Stomach (tissue), 9 donors: ENCODE results near the gene AANAT. TPM values are rescaled to one million over a fixed set of nuclear protein-coding genes. Genes with fewer than 3 reads are reported as not detected.

ENCODE experiments used
- DNase-seq, 2 donors: peaks; one replicate each; pipeline versions ENCODE4 v3.0.0 to v3.0.0-alpha.2; 2013 to 2019
- H3K27ac ChIP-seq, 5 donors: fragments of 200-600 bp in 4 of 5; sonication (generic) in 4 of 5; one replicate each; pipeline ENCODE4 v1.5.1; 2013 to 2019; ENCODE audit warnings: mild to moderate bottlenecking in 1 of 5, moderate library complexity in 1 of 5
- H3K27me3 ChIP-seq, 3 donors: fragments of 200-600 bp; sonication (generic); one replicate each; pipeline ENCODE4 v1.5.1; 2017 to 2019; ENCODE audit warnings: mixed run types in 1 of 3
- H3K36me3 ChIP-seq, 4 donors: fragments of 200-600 bp; sonication (generic); 1 replicate in 3 of 4; 2 replicates in 1 of 4; pipeline ENCODE4 v1.5.1; 2016 to 2019
- H3K4me1 ChIP-seq, 4 donors: fragments of 200-600 bp; sonication (generic); one replicate each; pipeline ENCODE4 v1.5.1; 2016 to 2019
- H3K4me3 ChIP-seq, 4 donors: fragments of 200-600 bp; sonication (generic) in 3 of 4; one replicate each; pipeline ENCODE4 v1.5.1; 2016 to 2019; ENCODE audit warnings: mild to moderate bottlenecking in 1 of 4
- H3K9me3 ChIP-seq, 4 donors: fragments of 200-600 bp; sonication (generic); one replicate each; pipeline ENCODE4 v1.5.1; 2016 to 2019
- CTCF ChIP-seq, 7 experiments: fragments of 450-650 bp in 4 of 7; fragments of 200-600 bp in 3 of 7; sonication (generic) in 3 of 7; IDR thresholded peaks; one replicate each; pipeline ENCODE4 v1.5.1; 2016 to 2019; ENCODE audit warnings: antibody characterized with exemption in 7 of 7, control low read depth in 2 of 7, mild to moderate bottlenecking in 1 of 7
- EP300 ChIP-seq: sonication (generic); formaldehyde crosslinking; IDR thresholded peaks from one replicate; pipeline ENCODE4 v1.6.1; 2017; ENCODE audit warnings: antibody characterized with exemption
- POLR2A ChIP-seq, 4 donors: fragments of 450-650 bp; IDR thresholded peaks; one replicate each; pipeline ENCODE4 v1.6.1; 2016; ENCODE audit warnings: antibody characterized with exemption in 4 of 4, control low read depth in 2 of 4, mild to moderate bottlenecking in 1 of 4, moderate library complexity in 1 of 4
- POLR2AphosphoS5 ChIP-seq, 3 donors: sonication (generic); formaldehyde crosslinking; IDR thresholded peaks; one replicate each; pipeline ENCODE4 v1.6.1; 2016; ENCODE audit warnings: antibody characterized with exemption in 3 of 3
- WGBS, 5 donors: extraction: QIAGEN DNeasy Blood & Tissue Kit in 3 of 5; methylation state at CpG; one replicate each; pipeline versions ENCODE4 v1.1.5 to v1.1.7; 2013 to 2018; 5-methylcytosine and 5-hydroxymethylcytosine counted together
- intact Hi-C: fragments of 100-400 bp; cut with DNase I; formaldehyde crosslinking; loops from one replicate; pipeline ENCODE4 v1.15.1; 2023; ENCODE audit warnings: low total_unique reads
- polyA plus RNA-seq, 3 donors: library from polyadenylated mRNA; stranded (reverse); fragments of 200-250 nt; gene quantifications; one replicate each; pipeline ENCODE4 v1.2.3, GENCODE V29; 2013
- total RNA-seq, 5 donors: library from RNA; depleted of rRNA; stranded (reverse); fragments of >200 nt; gene quantifications; one replicate each; pipeline versions ENCODE4 v1.1.0 to v1.2.3, GENCODE V29; 2014 to 2016
- donor health status: healthy with polysubstance abuse.
- donor health status: Bipolar disorder and iron deficiency.
- donor health status: healthy.

The AANAT gene
- total and polyA plus RNA-seq, 8 donors, result 0.44 TPM; not detected in 7

- H3K9me3 ChIP-seq, result no peaks in the 10 kb centered on the region
- no peak for DNase-seq
- H3K27me3 ChIP-seq, result no peaks in the 10 kb centered on the region
- no peak overlapping the region for H3K27ac ChIP-seq
- 95 to 99% (median 95%) methylated on average over 9 of the region's 9 CpGs for WGBS, 5 donors
- H3K4me1 ChIP-seq, result peaks cover 0 to 21% (median 12%) of the 10 kb centered on the region in 4 donors
- intact Hi-C loops, result no loop called here
- H3K4me3 ChIP-seq, result no peak overlapping the region
- H3K36me3 ChIP-seq, result peaks cover 0 to 14% (median 3%) of the 10 kb centered on the region in 4 donors
- TF ChIP-seq POLR2A (IDR thresholded peaks at IDR 0.05), result no peak
- TF ChIP-seq POLR2AphosphoS5 (IDR thresholded peaks at IDR 0.05), result no peak
- no peak for TF ChIP-seq EP300
- TF ChIP-seq CTCF (IDR thresholded peaks at IDR 0.05), result no peak
Measured at GRCh38 chr17:76433693-76434092, 33.7 kb upstream of the AANAT start.

- H3K4me1 ChIP-seq, result peaks cover 0 to 30% (median 19%) of the 10 kb centered on the region in 4 donors
- TF ChIP-seq POLR2AphosphoS5 (IDR thresholded peaks at IDR 0.05), result no peak
- TF ChIP-seq EP300, result no peak
- no peaks in the 10 kb centered on the region for H3K27me3 ChIP-seq
- H3K9me3 ChIP-seq, result no peaks in the 10 kb centered on the region
- H3K27ac ChIP-seq, result no peak overlapping the region
- no peak overlapping the region for H3K4me3 ChIP-seq
- H3K36me3 ChIP-seq, result peaks cover 0 to 14% (median 3%) of the 10 kb centered on the region in 4 donors
- intact Hi-C loops, result no loop called here
- 79 to 88% (median 85%) methylated on average over 7 of the region's 7 CpGs for WGBS, 5 donors
- DNase-seq, result no peak
Measured at GRCh38 chr17:76434870-76435269, 32.5 kb upstream of the AANAT start.

GRCh38 chr17:76435751-76436150 is 31.7 kb upstream of the AANAT start:
- Histone ChIP-seq H3K27me3 (no peaks in the 10 kb centered on the region), H3K4me1 (peaks cover 0 to 30% (median 20%) of the 10 kb centered on the region in 4 donors), H3K9me3 (no peaks in the 10 kb centered on the region), H3K4me3 (no peak overlapping the region), H3K36me3 (peaks cover 0 to 14% (median 3%) of the 10 kb centered on the region in 4 donors), H3K27ac (no peak overlapping the region)
- WGBS, 5 donors, result 94 to 98% (median 96%) methylated on average over 11 of the region's 11 CpGs
- intact Hi-C loops, result no loop called here
- TF ChIP-seq CTCF (IDR thresholded peaks at IDR 0.05), result no peak
- no peak for TF ChIP-seq POLR2A (IDR thresholded peaks at IDR 0.05)
- no peak for TF ChIP-seq EP300
- no peak for TF ChIP-seq POLR2AphosphoS5 (IDR thresholded peaks at IDR 0.05)
- no peak for DNase-seq

- TF ChIP-seq EP300 (no peak), POLR2A (IDR thresholded peaks at IDR 0.05) (no peak), POLR2AphosphoS5 (IDR thresholded peaks at IDR 0.05) (no peak), CTCF (IDR thresholded peaks at IDR 0.05) (no peak)
- intact Hi-C loops, result no loop called here
Measured at GRCh38 chr17:76437467-76438402, 29.7 kb upstream of the AANAT start.

More at GRCh38 chr17:76437467-76438402, 29.7 kb upstream of the AANAT start:
- peaks cover 9 to 40% (median 24%) of the 10 kb centered on the region in 4 donors for H3K4me1 ChIP-seq
- H3K4me3 ChIP-seq, result no peak overlapping the region
- H3K27ac ChIP-seq, result no peak overlapping the region
- no peaks in the 10 kb centered on the region for H3K27me3 ChIP-seq
- no peak for DNase-seq
- no peaks in the 10 kb centered on the region for H3K9me3 ChIP-seq
- H3K36me3 ChIP-seq, result peaks cover 0 to 14% (median 3%) of the 10 kb centered on the region in 4 donors
- 66 to 77% (median 67%) methylated on average over 13 of the region's 13 CpGs for WGBS, 5 donors
